ENCODE results near the gene SNTG2. TPM values are rescaled to one million over a fixed set of nuclear protein-coding genes. Genes with fewer than 3 reads are reported as not detected.
"Not testable (repeated sequence)": the region's sequence is repeated elsewhere in the genome, so short reads cannot be mapped to it uniquely, and the experiment has no call there.

SNTG2 gene
- total RNA-seq, 1 experiment from 2014 or later, result 2.1 TPM

GRCh38 chr2:1394709-1395408 lies 444.2 kb downstream of the SNTG2 start:
- no peak for DNase-seq
- no peaks in the 10 kb centered on the region for H3K36me3 ChIP-seq (replicated peaks; ENCODE audit: control insufficient read depth, insufficient read depth, low read length)
- H3K4me3 ChIP-seq (ENCODE audit: insufficient read depth, low read depth, low read length), result no peak overlapping the region
- no peaks in the 10 kb centered on the region for H3K27me3 ChIP-seq (ENCODE audit: control insufficient read depth, insufficient read depth, low read length)

- H3K4me3 ChIP-seq (ENCODE audit: insufficient read depth, low read depth, low read length), result no peak overlapping the region
- no peaks in the 10 kb centered on the region for H3K36me3 ChIP-seq (replicated peaks; ENCODE audit: control insufficient read depth, insufficient read depth, low read length)
- DNase-seq, result no peak
- H3K27me3 ChIP-seq (ENCODE audit: control insufficient read depth, insufficient read depth, low read length), result no peaks in the 10 kb centered on the region
Measured at GRCh38 chr2:1397350-1397749, 446.7 kb downstream of the SNTG2 start.

GRCh38 chr2:1398191-1398590 lies 447.5 kb downstream of the SNTG2 start:
- no peak overlapping the region for H3K4me3 ChIP-seq (ENCODE audit: insufficient read depth, low read depth, low read length)
- DNase-seq, result no peak
- no peaks in the 10 kb centered on the region for H3K27me3 ChIP-seq (ENCODE audit: control insufficient read depth, insufficient read depth, low read length)
- no peaks in the 10 kb centered on the region for H3K36me3 ChIP-seq (replicated peaks; ENCODE audit: control insufficient read depth, insufficient read depth, low read length)

- Histone ChIP-seq H3K4me3 (ENCODE audit: insufficient read depth, low read depth, low read length) (no peak overlapping the region), H3K27me3 (ENCODE audit: control insufficient read depth, insufficient read depth, low read length) (no peaks in the 10 kb centered on the region), H3K36me3 (replicated peaks; ENCODE audit: control insufficient read depth, insufficient read depth, low read length) (no peaks in the 10 kb centered on the region)
- no peak for DNase-seq
Measured at GRCh38 chr2:1400943-1401735, 450.5 kb downstream of the SNTG2 start.

- Histone ChIP-seq H3K27me3 (ENCODE audit: control insufficient read depth, insufficient read depth, low read length) (no peaks in the 10 kb centered on the region), H3K4me3 (ENCODE audit: insufficient read depth, low read depth, low read length) (no peak overlapping the region), H3K36me3 (replicated peaks; ENCODE audit: control insufficient read depth, insufficient read depth, low read length) (no peaks in the 10 kb centered on the region)
- DNase-seq, result no peak
Measured at GRCh38 chr2:1402064-1402463, 451.4 kb downstream of the SNTG2 start.

GRCh38 chr2:1403565-1403964 lies 452.9 kb downstream of the SNTG2 start:
- H3K4me3 ChIP-seq (ENCODE audit: insufficient read depth, low read depth, low read length), result no peak overlapping the region
- H3K36me3 ChIP-seq (replicated peaks; ENCODE audit: control insufficient read depth, insufficient read depth, low read length), result no peaks in the 10 kb centered on the region
- no peaks in the 10 kb centered on the region for H3K27me3 ChIP-seq (ENCODE audit: control insufficient read depth, insufficient read depth, low read length)
- DNase-seq, result no peak

GRCh38 chr2:1405124-1405523 lies 454.5 kb downstream of the SNTG2 start:
- H3K27me3 ChIP-seq (ENCODE audit: control insufficient read depth, insufficient read depth, low read length), result no peaks in the 10 kb centered on the region
- H3K4me3 ChIP-seq (ENCODE audit: insufficient read depth, low read depth, low read length), result no peak overlapping the region
- no peaks in the 10 kb centered on the region for H3K36me3 ChIP-seq (replicated peaks; ENCODE audit: control insufficient read depth, insufficient read depth, low read length)
- DNase-seq, result no peak

GRCh38 chr2:1405967-1406366 lies 455.3 kb downstream of the SNTG2 start:
- H3K4me3 ChIP-seq (ENCODE audit: insufficient read depth, low read depth, low read length), result no peak overlapping the region
- H3K36me3 ChIP-seq (replicated peaks; ENCODE audit: control insufficient read depth, insufficient read depth, low read length), result no peaks in the 10 kb centered on the region
- no peaks in the 10 kb centered on the region for H3K27me3 ChIP-seq (ENCODE audit: control insufficient read depth, insufficient read depth, low read length)
- DNase-seq, result no peak

GRCh38 chr2:1406434-1406833 lies 455.8 kb downstream of the SNTG2 start:
- H3K36me3 ChIP-seq (replicated peaks; ENCODE audit: control insufficient read depth, insufficient read depth, low read length), result no peaks in the 10 kb centered on the region
- no peak overlapping the region for H3K4me3 ChIP-seq (ENCODE audit: insufficient read depth, low read depth, low read length)
- DNase-seq, result no peak
- H3K27me3 ChIP-seq (ENCODE audit: control insufficient read depth, insufficient read depth, low read length), result no peaks in the 10 kb centered on the region

- no peaks in the 10 kb centered on the region for H3K27me3 ChIP-seq (ENCODE audit: control insufficient read depth, insufficient read depth, low read length)
- H3K36me3 ChIP-seq (replicated peaks; ENCODE audit: control insufficient read depth, insufficient read depth, low read length), result no peaks in the 10 kb centered on the region
- H3K4me3 ChIP-seq (ENCODE audit: insufficient read depth, low read depth, low read length), result no peak overlapping the region
- DNase-seq, result no peak
Measured at GRCh38 chr2:1407950-1408675, 457.5 kb downstream of the SNTG2 start.

- Histone ChIP-seq H3K4me3 (ENCODE audit: insufficient read depth, low read depth, low read length) (no peak within 1 kb of the TSS), H3K36me3 (replicated peaks; ENCODE audit: control insufficient read depth, insufficient read depth, low read length) (no peaks in the 10 kb centered on the region), H3K27me3 (ENCODE audit: control insufficient read depth, insufficient read depth, low read length) (no peaks in the 10 kb centered on the region)
- DNase-seq, result no peak
Measured at GRCh38 chr2:1413156-1413710, 462.6 kb downstream of the SNTG2 start, which contains the start of gene TPO. TSS of gene TPO (plus strand) at chr2:1413463. CDS start at chr2:1414409, 946 bp downstream.

- peak; percentile 63 for DNase-seq
- Histone ChIP-seq H3K27me3 (ENCODE audit: control insufficient read depth, insufficient read depth, low read length) (no peaks in the 10 kb centered on the region), H3K36me3 (replicated peaks; ENCODE audit: control insufficient read depth, insufficient read depth, low read length) (no peaks in the 10 kb centered on the region), H3K4me3 (ENCODE audit: insufficient read depth, low read depth, low read length) (no peak overlapping the region)
Measured at GRCh38 chr2:1414121-1414520, 463.5 kb downstream of the SNTG2 start.

GRCh38 chr2:1414901-1415300 lies 464.3 kb downstream of the SNTG2 start:
- not testable (repeated sequence) for H3K36me3 ChIP-seq (replicated peaks; ENCODE audit: control insufficient read depth, insufficient read depth, low read length); DNase-seq; H3K27me3 ChIP-seq (ENCODE audit: control insufficient read depth, insufficient read depth, low read length); H3K4me3 ChIP-seq (ENCODE audit: insufficient read depth, low read depth, low read length)

GRCh38 chr2:1415501-1415900 lies 464.9 kb downstream of the SNTG2 start:
- Histone ChIP-seq H3K27me3 (ENCODE audit: control insufficient read depth, insufficient read depth, low read length) (no peaks in the 10 kb centered on the region), H3K4me3 (ENCODE audit: insufficient read depth, low read depth, low read length) (no peak overlapping the region), H3K36me3 (replicated peaks; ENCODE audit: control insufficient read depth, insufficient read depth, low read length) (no peaks in the 10 kb centered on the region)
- no peak for DNase-seq

All from H7 (cell line).